IPS-18a (cell line): ENCODE data around the gene NTF4.
A peak's percentile ranks its signal among the peaks of the same experiment; 100 is the strongest.
"Not testable (repeated sequence)": the region's sequence is repeated elsewhere in the genome, so short reads cannot be mapped to it uniquely, and the experiment has no call there.

Experiments
- H3K27ac ChIP-seq: one replicate; pipeline ENCODE4 v1.5.1; 2013; ENCODE audit warnings: low read length
- H3K27me3 ChIP-seq: one replicate; pipeline ENCODE4 v1.6.1; 2013; ENCODE audit warnings: mild to moderate bottlenecking, low read length; ENCODE audit not compliant: control insufficient read depth, insufficient read depth
- H3K36me3 ChIP-seq: one replicate; pipeline ENCODE4 v1.6.1; 2013; ENCODE audit warnings: low read depth, low read length; ENCODE audit not compliant: control insufficient read depth
- H3K4me1 ChIP-seq: one replicate; pipeline ENCODE4 v1.6.1; 2013; ENCODE audit warnings: low read depth, low read length; ENCODE audit not compliant: control insufficient read depth
- H3K4me3 ChIP-seq: one replicate; pipeline ENCODE4 v1.5.1; 2013; ENCODE audit warnings: low read length
- H3K9ac ChIP-seq: one replicate; pipeline ENCODE4 v1.6.1; 2013; ENCODE audit warnings: mild to moderate bottlenecking, low read length, moderate library complexity
- H3K9me3 ChIP-seq: one replicate; pipeline ENCODE4 v1.6.1; 2013; ENCODE audit warnings: low read depth, low read length; ENCODE audit not compliant: control insufficient read depth

Gene NTF4

DNA sequence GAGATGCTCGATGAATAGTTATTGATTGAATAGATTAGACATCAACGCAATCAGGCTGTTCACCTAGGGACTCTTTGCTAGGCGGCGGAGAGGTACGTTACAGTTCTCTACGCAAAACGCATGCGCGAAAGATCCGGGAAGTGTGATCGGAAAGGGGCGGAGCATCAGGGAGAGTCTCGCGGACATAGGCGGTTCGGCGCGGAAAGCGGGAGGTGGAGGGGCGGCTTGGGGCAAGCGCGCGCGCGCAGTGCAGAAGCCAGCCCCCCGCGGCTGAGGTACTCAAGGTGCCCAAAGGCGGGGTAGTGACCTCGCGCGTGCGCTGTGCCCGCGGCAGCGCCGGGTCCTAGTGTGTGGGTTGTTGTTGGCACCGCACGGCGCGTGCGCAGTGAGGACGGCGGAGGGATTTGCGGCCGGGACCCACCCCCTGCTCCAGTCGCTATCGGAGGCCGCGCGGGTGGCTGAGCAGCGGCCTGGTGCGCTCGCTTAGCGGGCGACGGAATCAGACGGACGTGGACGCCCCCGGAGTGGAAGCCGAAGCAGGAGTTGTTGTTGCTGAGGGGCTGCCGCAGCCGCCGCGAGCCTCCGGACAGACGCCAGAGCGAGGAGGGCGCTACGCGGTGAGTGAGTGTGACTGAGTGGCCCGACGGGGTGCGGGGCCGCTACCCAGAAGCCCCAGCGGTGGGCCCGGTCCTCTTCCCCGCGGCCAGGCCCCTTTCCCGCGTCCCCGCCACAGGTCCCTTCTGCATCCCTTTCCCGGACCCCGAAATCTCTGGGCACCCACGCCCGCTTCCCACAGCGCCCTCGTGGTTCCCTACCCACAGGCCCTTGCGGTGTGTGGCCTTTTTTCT lies 20.6 kb upstream of the NTF4 start, which contains the start of gene SNRNP70:
SNRNP70 (plus strand) TSS at position 432 of the 848 bp plus-strand sequence. CDS start 964 bp downstream, outside the sequence.
- Histone ChIP-seq H3K27ac (peak within 1 kb of the TSS; percentile 54), H3K27me3 (peaks cover 5% of the 10 kb centered on the region), H3K9me3 (no peaks in the 10 kb centered on the region), H3K36me3 (peaks cover 17% of the 10 kb centered on the region), H3K4me3 (peak within 1 kb of the TSS; percentile 70), H3K9ac (peak within 1 kb of the TSS; percentile 87), H3K4me1 (no peaks in the 10 kb centered on the region)

DNA sequence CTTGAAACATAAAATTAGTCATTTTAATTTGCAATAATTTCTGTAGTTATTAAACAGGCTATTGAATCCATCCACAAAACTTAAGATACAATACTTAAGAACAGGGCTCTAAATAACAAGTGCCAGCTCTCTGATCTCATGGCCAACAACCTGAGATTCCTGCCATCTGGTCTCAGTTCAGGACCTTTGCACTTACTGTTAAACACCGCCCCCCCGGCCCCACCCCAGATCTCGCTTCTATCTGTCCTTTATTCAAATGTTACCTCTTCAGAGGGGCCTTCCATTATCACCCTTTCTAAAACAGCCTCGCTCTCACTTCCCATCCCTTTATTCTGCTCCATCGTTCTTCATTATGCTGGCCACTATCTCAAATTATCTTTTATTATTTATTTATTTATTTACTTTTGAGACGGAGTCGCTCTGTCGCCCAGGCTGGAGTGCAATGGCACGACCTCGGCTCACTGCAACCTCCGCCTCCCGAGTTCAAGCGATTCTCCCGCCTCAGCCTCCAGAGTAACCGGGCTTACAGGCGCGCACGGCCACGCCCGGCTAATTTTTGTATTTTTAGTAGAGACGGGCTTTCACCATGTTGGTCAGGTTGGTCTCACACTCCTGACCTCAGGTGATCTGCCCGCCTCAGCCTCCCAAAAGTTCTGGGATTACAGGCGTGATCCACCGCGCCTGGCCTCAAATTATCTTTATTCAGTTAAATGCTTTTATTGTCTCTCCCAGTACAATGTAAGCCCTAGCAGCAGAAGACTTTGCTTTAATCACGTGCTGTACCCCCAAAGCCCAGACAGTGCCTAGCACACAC lies 19.8 kb upstream of the NTF4 start:
- Histone ChIP-seq H3K9ac (peak overlapping the region; percentile 63), H3K27ac (no peak overlapping the region), H3K4me3 (peak overlapping the region; percentile 70), H3K4me1 (no peaks in the 10 kb centered on the region), H3K36me3 (peaks cover 12% of the 10 kb centered on the region), H3K27me3 (peaks cover 8% of the 10 kb centered on the region), H3K9me3 (no peaks in the 10 kb centered on the region)

DNA sequence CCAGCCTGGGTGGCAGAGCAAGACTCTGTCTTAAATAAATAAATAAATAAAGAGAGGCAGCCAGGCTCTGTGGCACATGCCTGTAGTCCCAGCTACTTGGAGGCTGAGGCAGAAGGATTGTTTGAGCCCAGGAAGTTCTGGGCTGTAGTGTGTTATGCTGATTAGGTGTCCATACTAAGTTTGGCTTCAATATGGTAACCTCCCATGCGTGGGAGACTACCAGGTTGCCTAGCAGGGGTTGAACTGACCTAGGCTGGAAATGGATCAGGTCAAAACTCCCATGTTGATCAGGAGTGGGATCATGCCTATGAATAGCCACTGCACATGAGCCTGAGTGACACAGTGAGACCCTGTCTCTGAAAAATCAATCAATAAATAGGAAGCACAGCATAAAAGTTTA lies 16.7 kb upstream of the NTF4 start:
- Histone ChIP-seq H3K36me3 (no peaks in the 10 kb centered on the region), H3K9me3 (no peaks in the 10 kb centered on the region), H3K4me3 (no peak overlapping the region), H3K27me3 (peaks cover 8% of the 10 kb centered on the region), H3K4me1 (no peaks in the 10 kb centered on the region), H3K27ac (no peak overlapping the region), H3K9ac (no peak overlapping the region)

DNA sequence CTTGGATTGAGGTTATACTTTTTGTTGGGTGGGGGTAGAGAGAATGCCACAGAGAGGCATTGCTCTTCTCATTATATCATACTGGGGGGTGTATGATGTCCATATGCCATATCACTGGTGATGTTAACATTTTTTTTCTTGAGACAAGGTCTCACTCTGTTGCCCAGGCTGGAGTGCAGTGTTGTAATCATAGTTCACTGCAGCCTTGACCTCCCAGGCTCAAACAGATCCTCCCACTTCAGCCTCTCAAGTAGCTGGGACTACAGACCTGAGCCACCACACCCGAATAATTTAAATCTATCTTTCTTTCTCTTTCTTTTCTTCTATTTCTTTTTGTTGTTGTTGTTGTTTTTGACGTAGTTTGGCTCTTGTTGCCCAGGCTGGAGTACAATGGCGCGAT lies 15.8 kb upstream of the NTF4 start:
- H3K4me1 ChIP-seq: no peaks in the 10 kb centered on the region
- no peak overlapping the region for H3K4me3 ChIP-seq
- no peak overlapping the region for H3K27ac ChIP-seq
- peaks cover 8% of the 10 kb centered on the region for H3K27me3 ChIP-seq
- no peak overlapping the region for H3K9ac ChIP-seq
- no peaks in the 10 kb centered on the region for H3K36me3 ChIP-seq
- H3K9me3 ChIP-seq: no peaks in the 10 kb centered on the region

DNA sequence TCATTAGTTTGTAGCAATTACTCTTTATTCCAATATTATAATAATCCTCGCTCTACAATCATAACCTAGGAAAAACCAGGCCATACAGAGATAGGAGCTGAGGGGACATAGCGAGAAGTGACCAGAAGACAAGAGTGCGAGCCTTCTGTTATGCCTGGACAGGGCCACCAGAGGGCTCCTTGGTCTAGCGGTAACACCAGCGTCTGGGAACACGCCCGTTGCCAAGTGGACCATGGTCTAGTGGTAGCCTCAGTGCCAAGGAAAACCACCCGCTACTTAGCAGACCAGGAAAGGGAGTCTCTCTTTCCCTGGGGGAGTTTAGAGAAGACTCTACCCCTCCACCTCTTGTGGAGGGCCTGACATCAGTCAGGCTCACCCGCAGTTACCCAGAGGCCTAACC lies 10.3 kb upstream of the NTF4 start:
- H3K27ac ChIP-seq, H3K9me3 ChIP-seq, H3K4me1 ChIP-seq, H3K36me3 ChIP-seq, H3K9ac ChIP-seq, H3K4me3 ChIP-seq: not testable (repeated sequence)
- H3K27me3 ChIP-seq: peaks cover 43% of the 10 kb centered on the region

DNA sequence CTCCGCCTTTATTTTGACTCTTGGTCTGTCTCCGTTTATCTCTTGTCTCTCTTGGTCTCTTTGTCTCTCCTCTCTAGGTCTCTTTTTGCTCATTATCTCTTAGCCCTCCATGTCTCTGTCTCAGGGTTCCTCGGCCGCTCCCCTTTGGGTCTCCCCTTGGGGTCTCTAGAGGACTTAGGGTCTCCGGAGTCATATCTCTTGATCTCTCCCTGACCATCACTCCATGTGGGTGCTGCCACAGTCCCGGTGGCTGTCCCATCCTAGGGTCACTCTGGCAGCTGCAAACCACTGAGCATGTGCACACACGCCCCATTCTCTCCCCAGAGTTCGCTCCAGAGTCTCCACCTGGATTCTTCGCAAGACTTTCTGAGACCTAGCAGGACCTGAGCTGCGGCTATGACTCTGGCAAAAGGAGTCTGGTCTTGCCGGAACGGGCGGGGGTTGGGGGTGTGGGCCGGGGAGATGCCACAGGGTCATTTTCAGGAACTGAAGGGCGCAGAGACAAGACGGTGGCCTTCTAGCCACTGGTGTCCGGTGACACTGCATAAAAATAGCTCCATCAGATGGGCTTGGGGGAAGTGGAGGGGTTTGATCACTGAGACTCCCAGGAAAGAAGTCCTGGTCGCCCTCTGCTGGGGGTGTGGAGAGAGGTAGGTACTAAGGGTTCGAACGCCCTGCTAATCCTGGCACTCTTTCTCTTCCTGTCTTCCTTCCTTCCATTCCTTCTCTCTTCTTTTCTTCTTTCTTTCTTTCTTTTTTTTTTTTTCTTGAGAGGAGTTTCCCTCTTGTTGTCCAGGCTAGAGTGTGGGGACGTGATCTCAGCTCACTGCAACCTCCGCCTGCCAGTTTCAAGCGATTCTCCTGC lies 9.1 kb upstream of the NTF4 start:
- Histone ChIP-seq H3K4me3 (no peak overlapping the region), H3K27ac (no peak overlapping the region), H3K9me3 (no peaks in the 10 kb centered on the region), H3K9ac (no peak overlapping the region), H3K4me1 (no peaks in the 10 kb centered on the region), H3K27me3 (peaks cover 54% of the 10 kb centered on the region), H3K36me3 (no peaks in the 10 kb centered on the region)

DNA sequence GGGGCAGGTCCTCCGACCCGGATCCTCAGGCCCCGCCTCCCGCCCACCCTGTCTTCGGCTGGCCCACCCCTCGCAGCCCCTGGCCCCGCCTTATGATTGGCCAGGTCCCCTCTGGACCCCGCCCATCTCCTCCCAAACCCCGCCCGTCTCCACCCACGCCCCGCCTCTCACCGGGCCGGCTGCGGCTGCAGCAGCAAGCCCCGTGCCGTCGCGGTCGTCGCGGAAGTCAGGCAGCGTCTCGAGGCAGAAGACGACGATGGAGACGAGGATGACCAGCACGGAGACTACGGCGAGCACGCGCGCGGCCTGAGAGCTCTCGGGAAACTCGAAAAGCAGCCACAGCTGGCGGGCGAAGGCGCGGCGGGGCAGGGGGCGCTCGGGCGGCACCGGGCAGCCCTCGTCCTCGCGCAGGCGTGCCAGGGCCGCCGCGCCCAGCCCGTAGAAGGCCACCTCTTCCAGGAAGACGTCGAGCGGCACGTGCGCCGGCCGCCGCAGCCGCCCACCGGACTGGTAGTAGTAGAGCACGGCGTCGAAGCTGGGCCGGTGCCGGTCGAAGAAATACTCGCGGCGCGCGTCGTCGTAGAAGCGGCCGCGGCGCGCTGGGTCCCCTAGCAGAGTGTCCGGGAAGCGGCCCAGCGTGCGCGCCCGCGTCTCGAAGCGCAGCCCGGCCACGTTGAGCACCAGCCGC lies 7.4 kb upstream of the NTF4 start:
- H3K4me3 ChIP-seq: no peak overlapping the region
- no peak overlapping the region for H3K27ac ChIP-seq
- H3K9me3 ChIP-seq: no peaks in the 10 kb centered on the region
- no peak overlapping the region for H3K9ac ChIP-seq
- no peaks in the 10 kb centered on the region for H3K36me3 ChIP-seq
- H3K27me3 ChIP-seq: peaks cover 66% of the 10 kb centered on the region
- no peaks in the 10 kb centered on the region for H3K4me1 ChIP-seq

DNA sequence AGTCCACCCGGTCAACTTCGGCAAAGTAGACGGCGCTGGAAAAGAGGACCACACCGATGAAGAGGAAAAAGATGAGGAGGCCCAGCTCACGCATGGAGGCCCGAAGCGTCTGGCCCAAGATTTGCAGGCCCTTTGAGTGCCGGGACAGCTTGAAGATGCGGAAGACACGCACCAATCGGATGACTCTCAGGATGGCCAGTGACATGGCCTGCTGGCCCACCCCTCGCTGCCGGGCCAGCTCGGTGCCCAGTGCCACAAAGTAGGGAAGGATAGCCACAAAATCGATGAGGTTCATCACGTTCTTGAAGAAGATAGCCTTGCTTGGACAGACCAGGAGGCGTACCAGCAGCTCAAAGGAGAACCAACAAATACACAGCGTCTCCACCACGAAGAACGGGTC lies 5.8 kb upstream of the NTF4 start:
- Histone ChIP-seq H3K27ac (no peak overlapping the region), H3K27me3 (peaks cover 81% of the 10 kb centered on the region), H3K4me3 (no peak overlapping the region), H3K36me3 (no peaks in the 10 kb centered on the region), H3K4me1 (peaks cover 8% of the 10 kb centered on the region), H3K9me3 (no peaks in the 10 kb centered on the region), H3K9ac (no peak overlapping the region)

DNA sequence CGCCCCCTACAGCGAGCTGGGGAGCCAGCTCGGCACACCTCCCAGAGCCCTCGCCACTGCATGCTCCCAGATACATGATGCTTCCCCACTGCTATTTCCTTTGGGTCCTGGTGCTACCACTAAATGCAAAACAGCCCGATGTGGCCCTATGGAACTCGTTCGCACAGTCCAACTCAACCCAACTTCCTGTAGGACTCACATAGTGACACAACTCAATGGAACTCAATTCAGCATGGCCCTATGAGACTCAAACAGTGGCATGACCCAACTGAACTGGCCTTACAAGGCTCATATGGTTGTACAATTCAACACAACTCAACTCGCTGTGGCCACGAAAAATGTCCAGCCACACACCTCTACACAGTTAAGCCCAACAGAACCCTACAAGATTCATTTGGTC lies 4.4 kb upstream of the NTF4 start:
- no peaks in the 10 kb centered on the region for H3K9me3 ChIP-seq
- peaks cover 13% of the 10 kb centered on the region for H3K4me1 ChIP-seq
- H3K4me3 ChIP-seq: no peak overlapping the region
- no peak overlapping the region for H3K9ac ChIP-seq
- H3K27me3 ChIP-seq: peaks cover 80% of the 10 kb centered on the region
- H3K27ac ChIP-seq: no peak overlapping the region
- no peaks in the 10 kb centered on the region for H3K36me3 ChIP-seq

DNA sequence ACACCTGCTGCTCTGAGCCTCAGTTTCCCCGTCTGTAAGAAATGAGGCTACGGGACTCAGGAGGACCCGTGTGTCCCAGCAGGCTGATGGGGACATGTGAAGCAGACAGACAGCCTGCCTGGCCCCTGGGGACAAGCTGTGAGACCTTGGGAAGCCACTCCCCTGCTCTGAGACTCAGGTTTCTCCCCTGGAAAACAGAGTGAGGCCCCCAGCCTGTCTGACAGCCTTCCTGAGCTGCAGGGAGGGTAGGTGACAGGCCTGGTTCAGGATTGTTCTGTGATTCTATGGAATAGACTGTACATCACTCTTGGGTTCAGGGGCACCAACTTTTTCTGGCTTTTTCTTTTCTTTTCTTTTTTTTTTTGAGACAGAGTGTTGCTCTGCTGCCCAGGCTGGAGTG lies 2.9 kb upstream of the NTF4 start:
- H3K27me3 ChIP-seq: peaks cover 66% of the 10 kb centered on the region
- H3K9me3 ChIP-seq: no peaks in the 10 kb centered on the region
- no peak overlapping the region for H3K4me3 ChIP-seq
- H3K36me3 ChIP-seq: no peaks in the 10 kb centered on the region
- H3K27ac ChIP-seq: no peak overlapping the region
- peaks cover 13% of the 10 kb centered on the region for H3K4me1 ChIP-seq
- H3K9ac ChIP-seq: no peak overlapping the region
